ENCODE data around the gene RAB3C.

RAB3C gene

DNA sequence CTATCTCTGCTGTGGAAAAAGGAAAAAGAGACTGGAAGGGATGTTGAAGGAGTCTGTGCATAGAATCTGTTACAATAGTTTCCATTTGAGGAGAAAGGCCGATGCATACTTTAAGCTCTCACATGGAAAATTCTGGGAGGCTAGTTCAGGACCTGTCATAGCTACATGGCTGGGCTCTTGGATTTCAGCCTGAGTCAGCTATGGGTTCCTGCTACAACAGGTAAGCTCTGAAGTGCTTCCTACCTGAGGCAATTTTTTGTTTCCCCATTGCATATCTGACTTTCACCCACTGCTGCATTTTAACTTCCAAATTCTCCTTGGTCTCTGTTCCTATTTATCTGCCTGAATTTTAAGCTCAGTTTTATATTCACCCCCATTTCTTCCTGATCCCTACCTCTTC, 310.7 kb downstream of the RAB3C start:
- no peak for TF ChIP-seq CTCF (conservative IDR thresholded peaks at IDR 0.05)
- no peak for TF ChIP-seq ZFX (IDR thresholded peaks at IDR 0.05)
- no peak overlapping the region for H3K27ac ChIP-seq

DNA sequence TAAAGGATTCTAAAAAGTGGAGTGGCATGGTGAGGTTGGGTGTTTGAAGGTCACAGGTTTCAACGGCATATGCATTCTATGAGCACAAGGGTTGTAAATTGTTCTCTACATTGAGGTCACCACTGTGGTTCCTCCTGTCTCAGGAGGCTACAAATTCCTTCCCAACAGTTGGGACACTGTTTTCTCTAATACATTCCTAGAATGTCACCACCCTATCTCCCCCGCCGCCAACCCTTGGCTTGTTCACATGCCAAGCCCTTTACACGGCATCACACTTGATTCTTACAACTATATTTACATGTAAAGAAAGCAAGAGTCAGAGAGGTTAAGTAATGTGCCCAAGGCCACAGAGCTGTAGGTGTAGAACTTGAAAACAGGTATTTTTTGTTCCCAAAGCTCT, 315.1 kb downstream of the RAB3C start:
- TF ChIP-seq CTCF (conservative IDR thresholded peaks at IDR 0.05): no peak
- no peak for TF ChIP-seq ZFX (IDR thresholded peaks at IDR 0.05)
- H3K27ac ChIP-seq: no peak overlapping the region

GRCh38 chr5:58898538-58898937, 315.7 kb downstream of the RAB3C start:
- no peak for TF ChIP-seq CTCF (conservative IDR thresholded peaks at IDR 0.05)
- TF ChIP-seq ZFX (IDR thresholded peaks at IDR 0.05): no peak
- no peak overlapping the region for H3K27ac ChIP-seq

- TF ChIP-seq CTCF (conservative IDR thresholded peaks at IDR 0.05) (no peak), ZFX (IDR thresholded peaks at IDR 0.05) (no peak)
- H3K27ac ChIP-seq: no peak overlapping the region
These were observed 318.4 kb downstream of the RAB3C start for GRCh38 chr5:58901271-58901670.

DNA sequence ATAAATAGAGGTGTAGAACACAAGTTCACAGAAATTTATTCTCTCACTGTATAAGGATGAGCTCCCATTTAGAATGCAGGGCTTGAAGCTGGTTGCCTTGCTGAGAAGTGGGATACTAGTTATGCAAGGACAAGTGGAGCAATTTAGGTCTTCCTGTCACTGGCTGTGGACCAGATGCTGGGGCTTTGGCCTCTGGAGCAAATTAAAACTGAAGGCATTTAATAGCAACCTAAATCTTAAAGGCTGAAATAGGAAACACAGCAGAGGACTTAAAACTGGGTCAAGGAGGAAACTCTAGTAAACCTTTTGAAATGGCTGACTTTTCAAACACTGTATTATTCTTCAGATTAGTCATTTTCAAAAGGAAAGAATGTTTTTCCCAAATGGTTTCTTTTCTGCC, 319.4 kb downstream of the RAB3C start:
- H3K27ac ChIP-seq: no peak overlapping the region
- no peak for TF ChIP-seq ZFX (IDR thresholded peaks at IDR 0.05)
- TF ChIP-seq CTCF (conservative IDR thresholded peaks at IDR 0.05): no peak

DNA sequence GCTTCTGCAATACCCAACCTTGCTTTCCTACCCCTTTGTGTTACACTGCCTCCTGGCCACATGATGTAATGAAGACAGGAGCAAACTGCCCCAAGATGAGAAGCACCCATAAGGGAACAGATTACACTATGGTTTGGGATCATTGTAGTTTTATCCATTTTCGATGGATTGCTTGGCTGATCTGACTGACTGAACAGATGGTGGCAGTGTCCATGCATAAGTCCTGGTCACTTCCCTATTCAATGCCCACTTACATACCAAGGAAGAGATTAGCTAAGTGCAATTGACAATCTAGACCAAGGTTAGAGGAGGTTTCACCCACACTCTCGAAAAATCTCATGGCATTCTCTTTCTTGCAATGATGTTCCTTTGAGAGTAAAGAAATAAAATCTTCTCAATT, 319.9 kb downstream of the RAB3C start:
- no peak overlapping the region for H3K27ac ChIP-seq
- peak; percentile 22 for TF ChIP-seq CTCF (conservative IDR thresholded peaks at IDR 0.05)
- no peak for TF ChIP-seq ZFX (IDR thresholded peaks at IDR 0.05)

- H3K27ac ChIP-seq: no peak overlapping the region
- TF ChIP-seq CTCF (conservative IDR thresholded peaks at IDR 0.05): no peak
These were observed 321.9 kb downstream of the RAB3C start for GRCh38 chr5:58904737-58905136.
